HG03342 (cell line): Measurements from ENCODE around the gene BCAN.
"Not testable (repeated sequence)": the region's sequence is repeated elsewhere in the genome, so short reads cannot be mapped to it uniquely, and the experiment has no call there.

Experiments used
- ATAC-seq: cut with Tn5 transposase; IDR thresholded peaks from one replicate; pipeline ENCODE4 v1.9.1; 2021; ENCODE audit warnings: mild to moderate bottlenecking, moderate library complexity; ENCODE audit not compliant: unreplicated experiment

Gene BCAN

GRCh38 chr1:156641761-156642264, at the start of gene BCAN:
Gene BCAN, plus strand, starts transcription at chr1:156642117. Its CDS starts 3,938 bp downstream, at chr1:156646055.
- no peak for ATAC-seq

- ATAC-seq, result no peak
Measured at GRCh38 chr1:156592158-156592909, 49.6 kb upstream of the BCAN start.

GRCh38 chr1:156592910-156593660, 48.8 kb upstream of the BCAN start:
- no peak for ATAC-seq

- ATAC-seq, result no peak
Measured at GRCh38 chr1:156593661-156593989, 48.3 kb upstream of the BCAN start.

GRCh38 chr1:156594190-156594589, 47.7 kb upstream of the BCAN start:
- no peak for ATAC-seq

- no peak for ATAC-seq
Measured at GRCh38 chr1:156595016-156595415, 46.9 kb upstream of the BCAN start.

- no peak for ATAC-seq
Measured at GRCh38 chr1:156596426-156596825, 45.5 kb upstream of the BCAN start.

- no peak for ATAC-seq
Measured at GRCh38 chr1:156598125-156598524, 43.8 kb upstream of the BCAN start.

GRCh38 chr1:156598731-156599432, 43.0 kb upstream of the BCAN start:
- no peak for ATAC-seq

GRCh38 chr1:156599811-156600210, 42.1 kb upstream of the BCAN start:
- ATAC-seq, result peak; percentile 50

- ATAC-seq, result no peak
Measured at GRCh38 chr1:156600733-156601121, 41.2 kb upstream of the BCAN start.

- ATAC-seq, result peak; percentile 49
Measured at GRCh38 chr1:156601122-156601830, 40.6 kb upstream of the BCAN start, which contains the start of gene GPATCH4. Gene GPATCH4, minus strand, starts transcription at chr1:156601479.

GRCh38 chr1:156601892-156602291, 40.0 kb upstream of the BCAN start:
- ATAC-seq, result no peak

- no peak for ATAC-seq
Measured at GRCh38 chr1:156602557-156602993, 39.3 kb upstream of the BCAN start.

- ATAC-seq, result not testable (repeated sequence)
Measured at GRCh38 chr1:156607344-156607743, 34.6 kb upstream of the BCAN start.

GRCh38 chr1:156608036-156608674, 33.8 kb upstream of the BCAN start:
- ATAC-seq, result peak; percentile 67

- peak; percentile 53 for ATAC-seq
Measured at GRCh38 chr1:156608981-156609380, 32.9 kb upstream of the BCAN start.

- not testable (repeated sequence) for ATAC-seq
Measured at GRCh38 chr1:156610072-156610471, 31.8 kb upstream of the BCAN start.

GRCh38 chr1:156612666-156613065, 29.3 kb upstream of the BCAN start:
- no peak for ATAC-seq

GRCh38 chr1:156615946-156616345, 26.0 kb upstream of the BCAN start:
- no peak for ATAC-seq
